Activated effector memory CD4-positive, alpha-beta T cell treated with Interleukin-2 at 50 U/mL for 16 hours (primary cell): ENCODE results near the gene TTLL1.
"Not testable (repeated sequence)": the region's sequence is repeated elsewhere in the genome, so short reads cannot be mapped to it uniquely, and the experiment has no call there.

Source experiments
- DNase-seq: peaks from one replicate; pipeline ENCODE4 v3.0.0-alpha.2; 2020

TTLL1 gene

DNA sequence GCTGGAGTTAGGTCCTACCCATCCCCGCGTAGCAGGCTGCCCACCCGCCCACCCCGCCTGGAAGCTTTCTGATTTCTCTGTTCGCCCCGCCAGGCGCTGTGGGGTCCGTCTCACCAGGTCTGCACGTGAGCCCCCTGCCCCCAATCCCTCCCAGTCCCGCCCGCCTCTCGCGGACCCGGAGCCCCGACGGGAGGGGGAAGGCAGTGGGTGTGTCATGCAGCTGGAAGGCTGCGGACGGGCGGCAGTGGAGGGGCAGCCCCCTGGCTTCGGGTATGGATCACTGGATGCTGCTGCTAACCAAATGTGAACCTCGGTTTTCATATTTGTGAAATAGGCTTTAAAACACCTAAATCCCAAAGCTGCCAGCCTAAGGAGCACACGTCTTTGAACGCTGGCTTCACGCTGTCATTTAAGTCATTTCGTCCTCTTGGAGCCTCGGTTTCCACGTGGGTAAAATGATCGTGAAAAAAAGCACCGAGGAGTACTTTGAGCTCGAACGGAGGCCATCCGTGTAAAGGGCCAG is 20.8 kb upstream of the TTLL1 start:
- no peak for DNase-seq

DNA sequence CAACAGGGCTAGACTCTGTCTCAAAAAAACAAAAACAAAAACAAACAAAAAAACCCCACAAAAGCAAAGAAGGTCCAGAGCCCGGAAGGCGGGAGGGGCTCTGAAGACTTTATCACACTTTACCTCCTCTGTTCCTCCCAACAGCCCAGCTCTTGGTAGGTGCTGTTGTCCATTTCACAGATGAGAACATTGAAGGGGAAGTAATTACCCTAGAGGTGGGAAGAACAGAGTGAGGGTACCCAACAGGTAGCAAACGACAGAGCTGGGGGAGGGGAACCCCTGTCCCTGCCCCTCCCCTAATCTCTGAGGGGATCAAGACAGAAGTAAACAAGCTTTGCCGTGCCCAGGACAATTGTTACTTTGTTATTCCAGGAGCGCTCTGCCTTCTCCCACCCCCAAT is 20.3 kb upstream of the TTLL1 start:
- no peak for DNase-seq

DNA sequence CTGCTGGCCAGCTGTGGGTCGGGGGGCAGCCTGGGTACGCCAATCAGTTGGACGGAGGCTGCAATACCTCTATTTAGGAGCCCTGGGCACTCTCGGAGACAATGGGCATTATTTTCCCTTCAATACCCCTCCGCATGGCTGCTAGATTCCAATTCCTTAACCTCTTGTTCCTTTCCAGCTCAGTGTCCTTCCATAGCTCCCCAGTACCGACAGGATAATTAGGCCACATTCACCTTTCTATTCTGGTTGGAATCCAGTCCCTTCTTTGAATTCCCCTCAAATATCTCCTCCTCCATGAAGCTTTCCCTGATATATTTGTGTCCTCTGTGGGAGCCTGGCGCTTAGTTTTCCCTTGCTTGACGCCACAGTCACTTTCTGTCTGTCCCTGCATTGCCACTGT is 17.1 kb upstream of the TTLL1 start:
- DNase-seq: no peak

DNA sequence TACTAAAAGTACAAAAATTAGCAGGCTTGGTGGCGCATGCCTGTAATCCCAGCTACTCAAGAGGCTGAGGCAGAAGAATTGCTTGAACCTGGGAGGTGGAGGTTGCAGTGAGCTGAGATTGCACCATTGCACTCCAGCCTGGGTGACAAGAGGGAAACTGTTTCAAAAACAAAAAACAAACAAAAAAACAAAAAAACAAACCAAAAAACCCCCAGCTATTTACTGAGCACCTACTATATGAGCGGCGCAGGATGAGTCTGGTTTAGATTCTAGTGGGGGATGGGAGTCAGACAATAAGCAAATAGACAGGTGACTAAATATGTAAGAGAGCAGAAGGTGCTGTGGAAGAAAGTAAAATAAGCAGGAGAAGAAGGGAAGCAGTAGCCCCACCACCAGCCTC is 15.8 kb upstream of the TTLL1 start:
- DNase-seq: not testable (repeated sequence)

DNA sequence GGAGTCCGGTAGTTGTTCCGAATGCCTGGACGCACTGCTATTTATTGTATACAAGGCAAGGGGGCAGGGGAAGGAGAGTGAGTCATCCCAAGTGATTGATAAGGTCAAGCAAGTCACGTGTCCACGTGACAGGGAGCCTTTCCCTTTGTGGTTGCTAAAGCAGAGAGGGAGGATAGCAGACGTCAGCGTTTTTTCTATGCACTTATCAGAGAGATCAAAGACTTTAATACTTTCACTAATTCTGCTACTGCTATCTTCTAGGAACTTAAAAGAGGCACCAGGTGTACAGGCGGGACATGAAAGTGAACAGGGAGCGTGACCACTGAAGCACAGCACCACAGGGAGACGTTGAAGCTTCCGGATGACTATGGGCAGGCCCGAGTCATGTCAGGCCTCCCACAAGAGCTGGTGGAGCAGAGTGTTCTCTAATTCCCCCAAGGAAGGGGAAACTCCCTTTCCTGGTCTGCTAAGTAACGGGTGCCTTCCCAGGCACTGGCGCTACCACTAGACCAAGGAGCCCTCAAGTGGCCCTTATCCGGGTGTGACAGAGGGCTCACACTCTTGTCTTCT is 14.9 kb upstream of the TTLL1 start:
- peak; percentile 17 for DNase-seq

DNA sequence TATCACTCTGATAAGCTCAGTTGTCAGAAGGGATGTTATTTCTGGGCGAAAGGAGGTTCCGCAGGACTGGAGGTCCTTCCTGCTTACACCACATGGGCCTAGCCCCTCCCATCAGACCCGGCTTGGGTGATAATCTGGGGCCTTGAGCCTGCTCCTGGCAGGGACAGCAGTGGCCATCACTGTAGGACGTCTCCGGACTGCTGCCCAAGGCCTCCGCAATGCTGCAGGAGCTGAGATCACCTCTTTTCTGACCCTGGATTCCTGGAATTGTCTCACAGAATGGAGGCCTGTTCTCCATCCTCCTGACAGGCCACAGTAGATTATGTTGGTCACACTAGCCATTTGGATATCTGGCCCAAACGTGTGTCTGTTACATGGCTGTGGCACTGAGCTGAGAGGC is 12.1 kb upstream of the TTLL1 start:
- DNase-seq: no peak

DNA sequence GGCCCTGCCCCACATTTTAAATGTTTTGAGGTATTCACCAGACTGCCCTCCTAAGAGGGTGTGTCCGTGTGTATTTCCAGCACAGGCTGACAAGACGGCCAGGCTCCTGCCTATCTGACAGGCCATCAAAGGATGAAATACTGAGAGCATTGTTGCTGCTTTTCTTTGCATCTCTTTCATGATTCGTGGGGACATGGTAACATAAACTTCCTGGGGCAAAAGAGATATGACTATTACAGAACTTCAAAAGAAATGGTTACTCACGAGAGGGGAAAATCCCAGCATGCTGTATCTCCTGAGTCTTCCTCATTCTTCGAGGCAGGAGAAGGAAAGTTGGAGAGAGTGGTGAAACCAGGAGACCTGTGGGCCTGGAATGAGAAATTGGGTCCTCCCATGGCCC is 11.0 kb upstream of the TTLL1 start:
- DNase-seq: no peak

DNA sequence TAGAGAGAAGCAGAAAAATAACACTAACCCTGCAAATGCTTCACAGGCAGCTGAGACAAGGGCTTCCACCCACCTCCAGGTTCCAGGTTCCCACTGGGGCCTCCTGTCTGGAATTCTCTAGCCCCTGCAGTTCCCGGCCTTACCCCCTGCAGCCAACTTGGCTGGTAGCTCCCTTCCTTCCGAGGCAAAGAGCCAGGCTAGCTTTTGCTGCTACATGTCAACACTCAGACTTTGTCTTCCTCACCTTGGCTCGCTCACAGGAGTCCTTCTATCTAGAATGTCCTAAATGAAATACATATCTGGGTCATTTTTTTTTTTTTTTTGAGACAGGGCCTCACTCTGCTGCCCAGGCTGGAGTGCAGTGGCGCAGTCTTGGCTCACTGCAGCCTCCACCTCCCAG is 9.9 kb upstream of the TTLL1 start:
- DNase-seq: no peak

DNA sequence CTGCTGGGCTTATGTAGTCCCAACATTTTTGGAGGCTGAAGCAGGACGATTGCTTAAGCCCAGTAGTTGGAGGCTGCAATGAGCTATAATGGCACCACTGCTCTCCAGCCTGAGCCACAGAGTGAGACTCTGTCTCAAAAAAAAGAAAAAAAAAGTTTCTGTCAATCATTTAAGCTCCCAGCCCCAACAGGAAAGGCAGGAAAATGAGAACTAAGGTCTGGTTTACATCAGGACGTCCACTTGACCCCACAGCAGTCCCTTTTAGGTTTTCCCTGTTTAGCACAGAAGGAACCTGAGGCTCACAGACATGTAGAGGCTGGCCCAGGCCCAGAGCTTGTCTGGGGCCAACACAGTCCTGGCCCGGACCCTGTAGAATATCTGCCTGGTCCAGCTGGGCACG is 9.2 kb upstream of the TTLL1 start:
- DNase-seq: no peak

DNA sequence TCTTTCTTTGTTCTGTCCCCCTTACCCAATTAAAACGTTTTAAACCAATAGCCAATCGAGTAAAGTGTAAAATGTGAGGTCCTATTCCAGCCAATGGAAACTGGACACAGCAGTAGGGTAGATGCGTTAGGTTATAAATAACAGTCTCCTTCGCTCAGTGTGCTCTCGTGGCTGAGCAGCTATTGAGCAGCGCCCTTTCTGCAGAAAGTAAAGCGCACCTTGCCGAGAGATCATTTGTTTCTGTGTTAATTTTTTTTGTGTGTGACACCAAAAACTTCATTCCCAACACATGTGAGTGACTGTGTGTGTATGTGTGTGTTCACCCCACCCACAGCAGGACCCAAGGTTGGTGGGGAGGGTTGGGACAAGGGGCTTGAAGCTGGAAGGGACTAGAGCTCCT is 7.2 kb upstream of the TTLL1 start:
- no peak for DNase-seq

DNA sequence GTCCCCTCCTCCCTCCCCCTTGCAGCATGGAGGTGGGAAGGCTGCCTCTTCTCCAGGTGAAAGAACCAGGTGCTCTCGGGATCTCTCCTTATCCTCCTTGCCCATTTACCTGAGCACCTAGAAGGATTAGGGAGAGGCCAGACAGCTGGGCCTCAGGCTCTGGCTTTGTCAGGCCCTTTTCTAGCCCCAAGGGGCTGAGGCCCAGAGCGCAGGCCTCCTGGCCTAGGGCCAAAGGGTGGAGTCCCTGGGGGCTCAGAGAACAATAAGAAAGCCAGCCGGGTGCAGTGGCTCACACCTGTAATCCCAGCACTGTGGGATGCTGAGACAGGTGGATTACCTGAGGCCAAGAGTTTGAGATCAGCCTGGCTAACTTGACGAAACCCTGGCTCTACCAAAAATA is 5.4 kb upstream of the TTLL1 start:
- DNase-seq: no peak

DNA sequence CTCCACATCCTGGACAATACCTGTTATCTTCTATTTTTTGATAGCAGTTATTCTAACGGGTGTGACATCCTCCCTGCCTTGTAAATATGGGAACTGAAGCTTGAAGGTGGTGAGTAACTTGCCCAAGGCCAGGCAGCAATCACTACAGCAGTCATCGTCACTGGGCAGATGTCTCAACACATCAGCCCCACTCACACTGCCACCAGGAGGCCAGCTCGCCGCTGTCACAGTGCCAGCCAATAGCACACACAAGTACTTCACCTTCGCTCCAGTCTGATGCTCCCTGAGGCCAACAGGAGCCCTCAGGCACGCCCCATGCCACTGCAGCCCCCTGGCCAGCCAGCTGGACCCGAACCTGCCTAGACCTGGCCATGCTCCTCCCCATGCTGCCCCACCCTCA is 4.9 kb upstream of the TTLL1 start:
- DNase-seq: no peak

DNA sequence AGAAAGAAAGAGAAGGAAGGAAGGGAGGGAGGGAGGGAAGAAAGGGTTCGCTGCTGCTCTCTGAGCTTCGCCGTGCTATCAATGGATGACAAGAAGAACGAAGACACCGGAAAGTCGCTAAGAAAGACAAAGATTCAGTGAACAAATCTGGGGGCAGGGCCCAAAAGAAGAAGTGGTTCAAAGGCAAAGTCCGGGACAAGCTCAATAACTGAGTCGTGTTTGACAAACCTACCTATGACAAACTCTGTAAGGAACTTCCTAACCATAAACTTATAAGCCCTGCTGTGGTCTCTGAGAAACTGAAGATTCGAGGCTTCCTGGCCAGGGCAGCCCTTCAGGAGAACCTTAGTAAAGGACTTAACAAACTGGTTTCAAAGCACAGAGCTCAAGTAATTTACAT is 2.9 kb upstream of the TTLL1 start:
- DNase-seq: no peak

DNA sequence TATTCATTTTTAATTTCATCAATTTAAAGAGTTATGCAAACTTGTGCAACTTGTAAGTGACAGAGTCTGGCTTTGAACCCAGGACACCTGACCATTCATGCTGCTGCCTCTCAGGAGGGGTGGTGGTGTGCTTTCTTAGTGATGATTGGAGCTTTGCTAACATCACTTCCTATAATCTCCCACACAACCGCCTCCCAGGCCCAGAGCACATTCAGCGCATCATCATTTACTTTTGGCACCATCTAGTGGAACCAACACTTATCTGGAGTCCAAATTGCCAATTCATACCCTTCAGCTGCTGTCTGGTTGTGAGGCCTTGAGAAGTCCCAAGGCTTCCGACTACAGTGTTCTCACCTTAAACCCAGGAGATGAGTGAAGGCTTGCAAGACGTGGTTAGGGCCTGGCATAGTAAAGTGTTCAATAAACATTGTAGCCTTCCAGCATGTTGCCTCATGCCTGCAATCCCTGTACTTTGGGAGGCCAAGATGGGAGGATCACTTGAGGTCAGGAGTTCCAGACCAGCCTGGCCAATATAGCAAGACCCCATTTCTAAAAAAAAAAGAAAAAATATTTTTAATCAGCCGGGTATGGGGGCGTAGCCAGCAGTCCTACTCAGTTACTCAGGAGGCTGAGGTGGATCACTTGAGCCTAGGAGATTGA is 1.1 kb upstream of the TTLL1 start:
- peak; percentile 5 for DNase-seq

DNA sequence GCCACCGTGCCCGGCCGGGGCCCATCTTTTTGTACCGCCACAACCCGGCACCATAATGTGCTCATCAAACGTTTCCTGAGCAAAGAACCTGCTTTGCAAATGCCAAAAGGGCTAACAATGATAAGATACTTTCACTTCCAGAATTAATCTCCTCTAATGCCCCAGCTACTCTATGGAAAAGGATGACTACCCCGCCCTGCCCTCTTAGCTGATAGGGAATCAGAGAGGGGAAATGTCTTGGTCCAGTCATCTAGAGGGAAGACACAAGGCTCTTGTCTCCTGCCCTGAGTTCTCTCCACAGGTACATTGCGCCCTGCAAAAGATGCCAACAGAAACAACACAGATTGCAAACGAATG is 586 bp downstream of the TTLL1 start:
- no peak for DNase-seq

DNA sequence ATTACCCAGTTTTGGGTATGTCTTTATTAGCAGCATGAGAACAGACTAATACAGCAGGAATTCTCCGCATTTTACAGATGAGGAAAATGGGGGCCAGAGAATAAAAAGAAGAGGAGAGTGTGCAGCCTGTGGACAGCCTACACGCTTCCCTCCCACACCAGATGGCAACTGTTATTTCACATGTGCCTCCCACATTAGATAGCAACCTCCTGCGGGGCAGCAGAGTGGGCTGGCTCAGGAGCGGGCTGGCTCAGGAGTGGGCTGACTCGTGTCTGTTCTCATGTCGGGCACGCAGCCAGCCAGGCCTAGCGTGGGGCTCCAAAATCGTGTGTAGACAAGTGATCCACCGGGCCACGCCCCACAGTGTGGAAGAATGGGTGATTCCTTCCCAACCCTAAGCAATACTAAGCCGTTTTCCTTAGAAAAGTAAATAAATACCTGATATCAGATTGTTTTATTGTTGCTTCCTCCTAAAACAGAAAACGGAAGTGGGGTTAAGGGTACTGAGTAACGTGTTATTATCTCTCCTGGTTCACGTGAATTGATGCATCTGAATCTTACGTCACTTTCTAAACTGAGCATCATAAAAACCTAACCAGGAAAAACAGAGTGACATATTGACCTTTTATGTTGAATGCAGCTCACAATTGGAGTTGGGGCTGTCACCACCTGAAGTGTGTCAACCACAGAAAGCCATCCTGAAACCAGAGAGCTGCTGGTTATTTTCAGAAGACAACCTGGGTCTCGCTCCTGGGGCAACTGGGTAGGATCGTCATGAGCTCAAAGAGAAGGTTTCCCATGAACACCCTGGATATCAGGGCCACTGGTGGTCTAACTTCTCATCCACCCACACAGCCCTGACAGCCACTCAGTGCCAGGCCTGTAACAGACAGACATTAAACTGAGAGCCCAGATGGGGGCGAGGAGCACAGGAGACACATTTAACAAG is 3.3 kb downstream of the TTLL1 start:
- no peak for DNase-seq

DNA sequence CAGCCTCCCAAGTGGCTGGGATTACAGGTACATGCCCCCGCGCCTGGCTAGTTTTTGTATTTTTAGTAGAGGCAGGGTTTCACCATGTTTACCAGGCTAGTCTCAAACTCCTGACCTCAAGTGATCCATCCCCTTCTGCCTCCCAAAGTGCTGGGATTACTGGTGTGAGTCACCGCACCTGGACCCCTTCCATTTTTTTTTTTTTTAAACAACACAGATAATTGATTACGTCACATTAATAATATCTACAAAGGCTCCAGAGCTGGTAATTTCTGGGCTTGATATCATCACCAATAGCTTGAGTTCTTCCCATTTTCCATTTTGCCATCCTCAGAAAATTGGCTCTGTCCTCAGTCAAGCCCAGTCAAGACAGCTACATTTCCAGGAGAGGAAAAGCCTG is 7.2 kb downstream of the TTLL1 start:
- DNase-seq: no peak

DNA sequence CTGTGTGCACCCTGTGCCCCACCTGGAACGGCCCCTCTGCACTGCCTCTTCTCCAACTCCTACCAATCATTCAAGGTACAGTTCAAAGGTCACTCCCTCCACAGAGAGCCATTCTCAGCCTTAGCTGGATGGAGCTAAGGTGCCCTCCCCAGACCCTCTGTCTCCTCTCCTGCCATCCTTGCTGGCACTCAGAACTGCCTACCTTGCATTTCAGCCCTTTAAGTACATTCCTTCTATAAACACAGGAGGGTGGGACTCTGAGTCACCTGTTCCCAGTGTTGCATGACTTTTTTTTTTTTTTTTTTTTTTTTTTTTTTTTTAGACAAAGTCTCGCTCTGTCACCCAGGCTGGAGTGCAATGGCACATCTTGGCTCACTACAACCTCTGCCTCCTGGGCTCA is 8.6 kb downstream of the TTLL1 start:
- no peak for DNase-seq

DNA sequence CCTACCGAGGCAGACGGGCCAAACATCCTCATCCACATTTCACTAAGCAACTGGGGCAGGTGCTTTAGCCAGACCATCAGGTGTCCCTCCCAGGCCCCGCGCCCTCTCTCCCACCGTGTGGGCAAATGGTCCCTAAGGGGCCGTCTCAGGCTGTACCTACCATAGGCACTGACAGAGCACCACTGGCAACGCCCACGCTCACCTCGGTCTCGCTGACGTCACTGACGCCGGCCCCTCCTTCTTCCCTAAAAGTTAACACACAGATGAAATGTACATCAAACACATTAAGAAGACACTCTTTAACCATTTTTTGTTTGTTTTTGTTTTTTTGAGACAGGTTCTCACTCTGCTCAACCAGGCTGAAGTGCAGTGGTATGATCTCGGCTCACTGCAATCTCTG is 9.4 kb downstream of the TTLL1 start:
- DNase-seq: no peak

DNA sequence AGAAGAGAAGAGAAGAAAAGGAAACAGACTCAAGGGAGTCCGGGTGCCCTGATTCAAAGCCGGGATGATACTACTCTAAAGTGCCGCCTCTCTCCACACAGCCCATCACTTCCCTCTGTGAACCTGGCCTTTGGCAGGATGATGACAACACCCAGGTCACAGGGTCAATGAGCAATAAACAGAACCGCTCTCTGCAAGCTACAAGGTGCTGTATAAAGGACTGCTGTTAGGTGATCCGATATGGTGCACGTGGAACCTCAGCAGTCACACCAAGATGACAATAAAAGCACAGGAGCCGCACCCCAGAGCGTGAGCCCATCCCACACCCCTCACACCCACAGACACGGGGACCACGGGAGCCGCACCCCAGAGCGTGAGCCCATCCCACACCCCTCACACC is 10.7 kb downstream of the TTLL1 start:
- DNase-seq: no peak

DNA sequence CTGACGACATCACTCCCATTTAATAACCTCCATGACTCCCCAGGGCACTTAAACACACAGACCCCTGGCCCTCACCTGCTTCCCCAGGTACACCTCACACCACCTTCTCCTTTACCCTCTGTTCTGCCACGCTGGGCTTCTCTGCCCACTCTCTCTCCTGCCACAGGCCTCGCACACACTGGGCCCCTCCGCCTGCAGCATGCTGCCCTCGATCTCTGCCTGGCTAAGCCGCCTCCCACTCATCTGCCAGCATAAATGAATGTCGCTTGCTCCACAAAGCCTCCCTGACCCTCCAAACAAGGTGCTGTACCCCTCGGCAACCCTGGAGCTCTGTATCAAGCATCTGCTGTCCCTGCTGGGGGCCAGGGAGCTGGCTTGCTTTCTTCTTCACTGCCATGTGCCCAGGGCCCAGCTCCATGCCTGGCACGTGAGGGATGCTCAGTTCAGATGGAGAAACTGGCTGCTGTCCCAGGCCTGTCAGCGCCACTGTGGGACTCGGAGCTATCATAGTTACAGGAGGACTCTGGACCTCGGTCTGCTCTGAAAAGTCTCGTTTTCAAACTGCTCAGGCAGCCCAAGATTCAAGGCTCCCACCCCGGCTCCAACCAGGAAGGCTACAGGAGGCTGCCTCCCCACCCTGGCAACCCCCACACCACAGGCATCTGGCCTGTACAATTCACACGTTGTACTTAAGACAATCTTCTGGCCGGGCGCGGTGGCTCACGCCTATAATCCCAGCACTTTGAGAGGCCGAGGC is 11.9 kb downstream of the TTLL1 start:
- no peak for DNase-seq

DNA sequence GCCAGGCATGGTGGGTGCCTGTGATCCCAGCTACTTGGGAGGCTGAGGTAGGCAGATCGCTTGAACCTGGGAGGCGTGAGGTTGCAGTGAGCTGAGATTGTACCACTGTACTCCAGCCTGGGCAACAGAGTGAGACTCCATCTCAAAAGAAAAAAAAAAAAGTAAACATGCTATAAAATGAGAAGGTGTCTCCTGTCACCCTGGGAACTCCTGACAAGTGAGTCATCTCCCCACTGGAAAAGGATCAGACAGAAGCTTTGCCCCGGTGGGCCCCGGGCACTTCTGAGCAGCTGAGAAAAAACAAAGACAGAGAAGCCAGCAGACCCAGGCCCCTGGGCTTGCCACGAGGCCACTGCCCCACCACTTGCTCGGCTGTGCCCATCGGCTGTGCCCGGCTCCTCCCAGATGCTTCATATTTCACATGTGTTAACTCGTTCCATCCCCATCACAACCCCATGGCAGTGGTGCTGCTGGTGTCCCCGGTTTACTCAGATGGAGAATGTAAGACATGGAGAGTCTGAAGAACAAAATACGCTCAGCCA is 22.3 kb downstream of the TTLL1 start:
- no peak for DNase-seq

DNA sequence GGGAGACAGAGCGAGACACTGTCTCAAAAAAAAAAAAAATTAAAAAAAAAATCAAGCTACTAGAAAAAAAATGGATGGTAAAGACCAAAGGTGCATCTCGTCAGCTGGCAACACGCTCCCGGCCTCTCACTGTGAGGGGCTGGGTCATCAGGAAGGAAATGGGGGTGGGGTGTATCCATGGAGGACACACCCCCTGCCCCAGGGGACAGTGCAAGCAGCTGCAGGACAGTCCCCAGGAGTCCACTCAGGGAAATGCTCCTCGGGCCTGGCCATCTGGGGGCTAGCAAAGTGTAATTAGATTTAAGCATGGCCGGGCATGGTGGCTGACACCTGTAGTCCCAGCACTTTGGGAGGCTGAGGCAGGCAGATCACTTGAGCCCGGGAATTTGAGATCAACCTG is 23.1 kb downstream of the TTLL1 start:
- DNase-seq: no peak
